Measurements from ENCODE around the gene NPTX1.

NPTX1 gene

GRCh38 chr17:80471922-80472321 is 4.5 kb downstream of the NPTX1 start:
- no peak for TF ChIP-seq CTCF (IDR thresholded peaks at IDR 0.05; ENCODE audit: low read depth, low read length)
- no peak overlapping the region for H3K4me3 ChIP-seq (ENCODE audit: low read depth, low read length)

GRCh38 chr17:80470603-80471002 is 5.8 kb downstream of the NPTX1 start:
- no peak for TF ChIP-seq CTCF (IDR thresholded peaks at IDR 0.05; ENCODE audit: low read depth, low read length)
- no peak overlapping the region for H3K4me3 ChIP-seq (ENCODE audit: low read depth, low read length)

GRCh38 chr17:80469667-80470066 is 6.7 kb downstream of the NPTX1 start:
- no peak overlapping the region for H3K4me3 ChIP-seq (ENCODE audit: low read depth, low read length)
- no peak for TF ChIP-seq CTCF (IDR thresholded peaks at IDR 0.05; ENCODE audit: low read depth, low read length)

GRCh38 chr17:80468781-80469493 is 7.5 kb downstream of the NPTX1 start:
- no peak for TF ChIP-seq CTCF (IDR thresholded peaks at IDR 0.05; ENCODE audit: low read depth, low read length)
- no peak overlapping the region for H3K4me3 ChIP-seq (ENCODE audit: low read depth, low read length)

- TF ChIP-seq CTCF (IDR thresholded peaks at IDR 0.05; ENCODE audit: low read depth, low read length) = no peak
- no peak overlapping the region for H3K4me3 ChIP-seq (ENCODE audit: low read depth, low read length)
Measured at GRCh38 chr17:80468242-80468641, 8.2 kb downstream of the NPTX1 start.

GRCh38 chr17:80466188-80466705 is 10.2 kb downstream of the NPTX1 start:
- TF ChIP-seq CTCF (IDR thresholded peaks at IDR 0.05; ENCODE audit: low read depth, low read length) = no peak
- no peak overlapping the region for H3K4me3 ChIP-seq (ENCODE audit: low read depth, low read length)

- no peak for TF ChIP-seq CTCF (IDR thresholded peaks at IDR 0.05; ENCODE audit: low read depth, low read length)
Measured at GRCh38 chr17:80465327-80465974, 11.0 kb downstream of the NPTX1 start.

More at GRCh38 chr17:80465327-80465974, 11.0 kb downstream of the NPTX1 start:
- H3K4me3 ChIP-seq (ENCODE audit: low read depth, low read length) = no peak overlapping the region
